Neural progenitor cell (in vitro differentiated cells): Measurements from ENCODE around the gene SUSD1. TPM values are rescaled to one million over a fixed set of nuclear protein-coding genes. Genes with fewer than 3 reads are reported as not detected.
A peak's percentile ranks its signal among the peaks of the same experiment; 100 is the strongest.

Experiments used
- DNase-seq: peaks from one replicate; pipeline ENCODE4 v3.0.0-alpha.2; 2016; ENCODE audit warnings: low spot score
- H2AFZ ChIP-seq: fragments of 200-600 bp; sonication (generic); replicated peaks from 2 replicates; pipeline ENCODE4 v1.6.1; 2016; ENCODE audit warnings: antibody characterized with exemption
- H3F3A ChIP-seq: fragments of 200-600 bp; sonication (generic); 2 replicates; pipeline ENCODE4 v1.6.1; 2016; ENCODE audit warnings: antibody characterized with exemption, low read depth
- H3K27ac ChIP-seq: fragments of 200-600 bp; sonication (generic); 2 replicates; pipeline ENCODE4 v1.5.1; 2016; ENCODE audit warnings: mild to moderate bottlenecking
- H3K27me3 ChIP-seq: fragments of 200-600 bp; sonication (generic); 2 replicates; pipeline ENCODE4 v1.6.1; 2016; ENCODE audit warnings: mild to moderate bottlenecking, moderate library complexity
- H3K36me3 ChIP-seq: fragments of 200-600 bp; sonication (generic); 2 replicates; pipeline ENCODE4 v1.5.1; 2016
- H3K4me1 ChIP-seq: fragments of 200-600 bp; sonication (generic); 2 replicates; pipeline ENCODE4 v1.6.1; 2016; ENCODE audit warnings: mixed run types
- H3K4me2 ChIP-seq: fragments of 200-600 bp; sonication (generic); 2 replicates; pipeline ENCODE4 v1.6.1; 2016
- H3K4me3 ChIP-seq: fragments of 200-600 bp; sonication (generic); 2 replicates; pipeline ENCODE4 v1.5.1; 2016
- H3K79me2 ChIP-seq: fragments of 200-600 bp; sonication (generic); 2 replicates; pipeline ENCODE4 v1.6.1; 2016; ENCODE audit warnings: low read depth
- H3K9ac ChIP-seq: fragments of 200-600 bp; sonication (generic); 2 replicates; pipeline ENCODE4 v1.6.1; 2016
- H3K9me3 ChIP-seq: fragments of 200-600 bp; sonication (generic); 2 replicates; pipeline ENCODE4 v1.5.1; 2016; ENCODE audit warnings: low read depth
- H4K20me1 ChIP-seq: fragments of 200-600 bp; sonication (generic); 2 replicates; pipeline ENCODE4 v1.6.1; 2016; ENCODE audit warnings: low read depth
- H3K27ac Mint-ChIP-seq: 3 replicates; pipeline ENCODE4 v1.8.0; 2021; ENCODE audit warnings: mixed read lengths
- H3K27me3 Mint-ChIP-seq: 2 replicates; pipeline ENCODE4 v1.8.0; 2022; ENCODE audit warnings: low read depth, mild to moderate bottlenecking, inconsistent platforms, moderate library complexity, mixed read lengths; ENCODE audit not compliant: insufficient read depth
- H3K36me3 Mint-ChIP-seq: 3 replicates; pipeline ENCODE4 v1.8.0; 2021; ENCODE audit warnings: mixed read lengths
- H3K4me1 Mint-ChIP-seq: 3 replicates; pipeline ENCODE4 v1.8.0; 2021; ENCODE audit warnings: mixed read lengths
- H3K4me3 Mint-ChIP-seq: 3 replicates; pipeline ENCODE4 v1.8.0; 2021; ENCODE audit warnings: mild to moderate bottlenecking, moderate library complexity, mixed read lengths
- H3K9me3 Mint-ChIP-seq: 3 replicates; pipeline ENCODE4 v1.8.0; 2020; ENCODE audit warnings: mixed read lengths
- EZH2 ChIP-seq: fragments of 200-600 bp; sonication (generic); IDR thresholded peaks from 2 replicates; pipeline ENCODE4 v1.6.1; 2017; ENCODE audit warnings: antibody characterized with exemption, mild to moderate bottlenecking, moderate library complexity
- EZH2phosphoT487 ChIP-seq: fragments of 200-600 bp; sonication (generic); IDR thresholded peaks from 2 replicates; pipeline ENCODE4 v1.6.1; 2017; ENCODE audit warnings: antibody characterized with exemption
- total RNA-seq: library from RNA; depleted of rRNA; stranded (reverse); fragments of >200 nt; gene quantifications from 2 replicates; pipeline ENCODE4 v1.2.3, GENCODE V29; 2015; ENCODE audit warnings: low replicate concordance
- TF ChIP-seq, protein P1 (sequence below): fragments of 200-600 bp; sonication (generic); IDR thresholded peaks from 2 replicates; pipeline ENCODE4 v1.5.1; 2017; ENCODE audit warnings: antibody characterized with exemption, mild to moderate bottlenecking

The SUSD1 gene
- total RNA-seq, 1 donor from 2014 or later = 12.0 TPM

DNA sequence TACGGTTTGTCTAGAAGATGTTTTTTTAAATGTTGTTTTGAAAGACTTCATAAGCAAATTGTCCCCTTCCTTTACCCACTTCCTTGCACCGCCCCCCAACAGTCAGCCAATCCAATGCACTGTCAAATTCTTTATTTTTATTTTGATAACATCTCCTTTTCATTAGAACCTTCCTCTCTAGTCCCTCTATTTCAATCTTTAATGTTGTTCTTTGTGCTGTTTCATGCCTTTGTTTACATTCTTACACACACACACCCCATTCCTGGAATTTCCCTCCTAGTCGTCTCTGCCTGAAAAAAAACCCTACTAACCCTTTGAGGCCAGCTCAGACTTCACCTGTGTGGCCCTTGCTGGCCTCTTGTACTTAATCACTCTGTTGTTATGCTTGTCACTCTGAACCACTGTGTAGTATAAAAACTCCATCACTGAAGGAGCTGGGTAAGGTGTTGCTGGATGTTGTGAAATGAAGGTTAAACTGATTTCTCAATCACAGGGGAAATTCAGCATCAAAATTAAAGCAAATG lies 145.1 kb downstream of the SUSD1 start:
- TF ChIP-seq, protein P1, sequence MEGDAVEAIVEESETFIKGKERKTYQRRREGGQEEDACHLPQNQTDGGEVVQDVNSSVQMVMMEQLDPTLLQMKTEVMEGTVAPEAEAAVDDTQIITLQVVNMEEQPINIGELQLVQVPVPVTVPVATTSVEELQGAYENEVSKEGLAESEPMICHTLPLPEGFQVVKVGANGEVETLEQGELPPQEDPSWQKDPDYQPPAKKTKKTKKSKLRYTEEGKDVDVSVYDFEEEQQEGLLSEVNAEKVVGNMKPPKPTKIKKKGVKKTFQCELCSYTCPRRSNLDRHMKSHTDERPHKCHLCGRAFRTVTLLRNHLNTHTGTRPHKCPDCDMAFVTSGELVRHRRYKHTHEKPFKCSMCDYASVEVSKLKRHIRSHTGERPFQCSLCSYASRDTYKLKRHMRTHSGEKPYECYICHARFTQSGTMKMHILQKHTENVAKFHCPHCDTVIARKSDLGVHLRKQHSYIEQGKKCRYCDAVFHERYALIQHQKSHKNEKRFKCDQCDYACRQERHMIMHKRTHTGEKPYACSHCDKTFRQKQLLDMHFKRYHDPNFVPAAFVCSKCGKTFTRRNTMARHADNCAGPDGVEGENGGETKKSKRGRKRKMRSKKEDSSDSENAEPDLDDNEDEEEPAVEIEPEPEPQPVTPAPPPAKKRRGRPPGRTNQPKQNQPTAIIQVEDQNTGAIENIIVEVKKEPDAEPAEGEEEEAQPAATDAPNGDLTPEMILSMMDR = no peak
- TF ChIP-seq EZH2phosphoT487 = no peak
- DNase-seq = peak; percentile 19
- no peak overlapping the region for H3K27ac ChIP-seq
- no peak overlapping the region for H3K4me3 ChIP-seq
- H3K4me1 Mint-ChIP-seq = peaks cover 4% of the 10 kb centered on the region
- H3K27me3 Mint-ChIP-seq = peaks cover 1% of the 10 kb centered on the region
- H3K9me3 Mint-ChIP-seq = no peaks in the 10 kb centered on the region
- H3K4me1 ChIP-seq = peaks cover 5% of the 10 kb centered on the region
- no peaks in the 10 kb centered on the region for H3K36me3 Mint-ChIP-seq
- no peak overlapping the region for H3K4me2 ChIP-seq
- no peaks in the 10 kb centered on the region for H3K36me3 ChIP-seq
- H3K27ac Mint-ChIP-seq = no peak overlapping the region
- H3K4me3 Mint-ChIP-seq = no peak overlapping the region
- no peaks in the 10 kb centered on the region for H3K27me3 ChIP-seq
- no peaks in the 10 kb centered on the region for H3K79me2 ChIP-seq
- no peak overlapping the region for H3K9ac ChIP-seq
- H2AFZ ChIP-seq = no peak overlapping the region
- no peaks in the 10 kb centered on the region for H4K20me1 ChIP-seq
- no peaks in the 10 kb centered on the region for H3F3A ChIP-seq
- no peaks in the 10 kb centered on the region for H3K9me3 ChIP-seq

DNA sequence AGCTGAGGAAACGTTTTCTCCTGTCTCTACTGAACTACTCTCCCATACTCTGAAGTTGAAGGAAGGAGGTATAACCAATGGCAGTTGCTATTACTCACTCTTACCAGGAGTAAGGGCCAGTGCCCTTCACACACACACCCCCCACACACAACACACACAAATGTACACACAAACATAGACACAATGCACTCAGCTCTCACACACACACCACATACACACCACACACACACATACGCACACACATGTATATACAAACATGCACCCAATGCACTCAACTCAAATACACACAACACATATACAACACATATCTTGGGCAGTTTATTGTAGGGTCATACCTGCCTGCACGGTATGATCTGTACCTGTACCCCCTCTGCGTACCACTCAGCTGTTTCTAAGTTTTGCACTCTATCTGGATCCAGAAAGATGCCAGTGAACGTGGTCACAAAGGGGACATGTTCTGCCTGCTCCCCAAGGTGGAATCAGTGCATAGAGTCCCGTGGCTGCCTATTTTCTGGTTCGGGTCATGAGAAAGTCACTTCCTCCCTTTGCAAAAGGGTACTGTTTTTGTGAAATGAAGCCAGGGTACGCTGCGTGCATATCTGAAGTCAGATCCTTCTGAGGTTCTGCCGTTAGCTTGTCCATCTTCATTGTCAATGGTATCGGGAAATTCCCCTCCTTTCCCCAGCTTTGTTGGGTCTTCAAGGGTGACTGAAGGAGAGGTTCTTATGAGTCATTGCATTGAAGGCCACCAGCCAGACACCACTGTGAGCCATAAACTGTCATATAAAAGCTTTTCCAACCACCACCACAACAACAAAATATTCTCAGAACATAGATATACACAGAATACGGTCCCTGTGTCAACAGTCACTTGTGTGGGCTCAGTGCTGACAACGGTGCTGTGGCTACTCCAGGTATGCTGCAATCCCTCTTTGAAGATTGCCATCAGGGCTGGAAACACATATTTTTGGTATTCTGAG lies 146.6 kb downstream of the SUSD1 start:
- Histone ChIP-seq H3K27me3 (no peaks in the 10 kb centered on the region), H3K36me3 (no peaks in the 10 kb centered on the region), H3K79me2 (no peaks in the 10 kb centered on the region), H3K9me3 (no peaks in the 10 kb centered on the region), H4K20me1 (no peaks in the 10 kb centered on the region), H3K9ac (no peak overlapping the region), H3K4me3 (no peak overlapping the region), H3K4me2 (no peak overlapping the region), H3K27ac (no peak overlapping the region), H2AFZ (no peak overlapping the region), H3F3A (no peaks in the 10 kb centered on the region), H3K4me1 (peaks cover 5% of the 10 kb centered on the region)
- H3K27ac Mint-ChIP-seq = no peak overlapping the region
- peaks cover 4% of the 10 kb centered on the region for H3K4me1 Mint-ChIP-seq
- no peak overlapping the region for H3K4me3 Mint-ChIP-seq
- H3K27me3 Mint-ChIP-seq = no peaks in the 10 kb centered on the region
- no peaks in the 10 kb centered on the region for H3K36me3 Mint-ChIP-seq
- no peak for TF ChIP-seq EZH2
- no peak for TF ChIP-seq EZH2phosphoT487
- TF ChIP-seq, protein P1 = no peak
- H3K9me3 Mint-ChIP-seq = no peaks in the 10 kb centered on the region
- no peak for DNase-seq

DNA sequence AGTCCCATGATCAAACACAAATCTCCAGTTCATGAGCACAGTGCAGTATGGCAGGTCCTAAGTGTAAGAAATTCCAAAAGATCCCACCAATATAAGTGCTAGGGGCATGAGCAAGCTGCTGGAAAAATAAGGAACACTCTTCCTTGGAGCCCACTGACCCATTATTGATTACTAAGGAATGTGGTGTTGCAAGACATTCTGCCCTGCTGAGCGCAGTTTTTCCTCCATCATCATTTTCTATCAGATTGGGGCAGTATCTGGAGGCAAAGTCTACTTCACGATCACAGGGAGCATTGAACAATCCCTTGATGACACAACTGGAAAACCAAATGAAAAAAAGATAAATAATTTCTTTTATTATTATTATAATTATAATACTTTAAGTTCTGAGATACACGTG lies 149.2 kb downstream of the SUSD1 start:
- no peaks in the 10 kb centered on the region for H3K36me3 ChIP-seq
- H2AFZ ChIP-seq = no peak overlapping the region
- H3K9ac ChIP-seq = no peak overlapping the region
- no peak for DNase-seq
- peaks cover 5% of the 10 kb centered on the region for H3K4me1 ChIP-seq
- H3K27me3 Mint-ChIP-seq = no peaks in the 10 kb centered on the region
- H3K79me2 ChIP-seq = no peaks in the 10 kb centered on the region
- no peak overlapping the region for H3K4me2 ChIP-seq
- H3K36me3 Mint-ChIP-seq = no peaks in the 10 kb centered on the region
- TF ChIP-seq, protein P1 = no peak
- TF ChIP-seq EZH2phosphoT487 = no peak
- no peak for TF ChIP-seq EZH2
- no peaks in the 10 kb centered on the region for H3K9me3 ChIP-seq
- no peaks in the 10 kb centered on the region for H3K9me3 Mint-ChIP-seq
- no peak overlapping the region for H3K4me3 Mint-ChIP-seq
- no peaks in the 10 kb centered on the region for H3K27me3 ChIP-seq
- no peaks in the 10 kb centered on the region for H4K20me1 ChIP-seq
- peaks cover 4% of the 10 kb centered on the region for H3K4me1 Mint-ChIP-seq
- no peak overlapping the region for H3K27ac ChIP-seq
- H3F3A ChIP-seq = no peaks in the 10 kb centered on the region
- H3K4me3 ChIP-seq = no peak overlapping the region
- no peak overlapping the region for H3K27ac Mint-ChIP-seq
